ENCODE results near the gene POP7.
"Not testable (repeated sequence)": the region's sequence is repeated elsewhere in the genome, so short reads cannot be mapped to it uniquely, and the experiment has no call there.

The POP7 gene
- 8.4 to 17.7 reads per million in 2 donors for total RNA-seq

GRCh38 chr7:100705753-100706671 lies at the start of gene POP7:
TSS of gene POP7 (plus strand) at chr7:100706121. CDS start at chr7:100706831, 710 bp downstream.
- DNase-seq, result peak; percentile 99

DNA sequence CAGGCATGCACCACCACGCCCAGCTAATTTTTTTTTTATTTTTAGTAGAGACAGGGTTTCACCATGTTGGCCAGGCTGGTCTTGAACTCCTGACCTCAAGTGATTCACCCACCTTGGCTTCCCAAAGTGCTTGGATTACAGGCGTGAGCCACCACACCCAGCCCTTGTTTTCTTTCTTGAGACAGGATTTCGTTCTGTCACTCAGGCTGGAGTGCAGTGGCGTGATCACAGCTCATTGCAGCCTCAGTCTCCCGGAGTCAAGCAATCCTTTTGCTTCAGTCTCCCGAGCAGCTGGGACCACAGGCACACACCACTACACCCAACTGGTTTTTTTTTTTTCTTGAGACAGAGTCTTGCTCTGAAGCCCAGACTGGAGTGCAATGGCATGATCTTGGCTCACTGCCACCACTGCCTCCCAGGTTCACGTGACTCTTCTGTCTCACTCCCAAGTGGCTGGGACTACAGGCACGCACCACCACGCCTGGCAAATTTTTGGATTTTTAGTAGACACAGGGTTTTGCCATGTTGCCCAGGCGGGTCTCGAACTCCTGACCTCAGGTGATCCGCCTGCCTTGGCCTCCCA lies 43.6 kb upstream of the POP7 start:
- not testable (repeated sequence) for DNase-seq

- DNase-seq, result no peak
These were observed 40.7 kb upstream of the POP7 start for GRCh38 chr7:100665168-100665726.

DNA sequence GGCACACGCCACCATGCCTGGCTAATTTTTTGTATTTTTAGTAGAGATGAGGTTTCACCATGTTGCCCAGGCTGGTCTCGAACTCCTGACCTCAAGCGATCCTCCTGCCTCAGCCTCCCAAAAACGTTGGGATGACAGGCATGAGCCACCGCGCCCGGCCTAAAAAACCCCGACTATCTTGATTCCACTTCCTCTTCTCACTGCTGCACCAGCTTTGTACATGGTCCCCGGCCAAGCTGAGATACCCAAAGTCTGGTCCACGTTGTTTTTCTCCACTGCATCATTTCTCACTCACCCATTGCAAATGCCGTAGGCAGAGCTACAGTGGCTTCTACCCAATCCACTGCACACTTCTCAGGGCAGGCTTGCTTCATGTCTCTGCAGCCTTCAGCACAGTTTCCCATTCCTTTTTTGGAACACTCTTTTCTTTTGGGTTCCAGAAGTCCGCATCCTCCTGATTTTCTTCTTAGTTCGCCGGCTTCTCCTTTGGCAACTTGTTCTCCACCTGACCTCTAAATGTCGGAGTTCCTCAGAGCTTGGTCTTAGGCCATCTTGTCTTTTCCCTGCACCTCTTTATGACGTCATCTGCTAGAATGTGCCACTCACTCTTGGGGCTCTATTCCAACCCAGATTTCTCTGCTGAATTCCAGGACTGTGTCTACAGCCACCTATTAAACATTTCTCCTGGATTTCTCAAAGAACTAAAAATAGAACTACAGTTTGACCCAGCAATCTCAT lies 38.4 kb upstream of the POP7 start:
- no peak for DNase-seq

DNA sequence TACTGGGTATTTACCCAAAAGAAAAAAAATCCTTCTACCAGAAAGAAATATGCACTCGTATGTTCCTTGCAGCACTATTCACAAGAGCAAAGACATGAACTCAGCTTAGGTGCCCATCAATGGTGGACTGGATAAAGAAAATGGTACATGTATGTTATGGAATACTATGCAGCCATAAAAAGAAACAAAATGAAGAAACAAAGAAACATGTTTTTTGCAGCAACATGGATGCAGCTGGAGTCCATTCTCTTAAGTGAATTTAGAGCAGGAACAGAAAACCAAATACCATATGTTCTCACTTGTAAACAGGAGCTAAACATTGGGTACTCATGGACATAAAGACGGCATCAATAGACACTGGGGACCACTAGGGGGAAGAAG lies 37.9 kb upstream of the POP7 start:
- no peak for DNase-seq

DNA sequence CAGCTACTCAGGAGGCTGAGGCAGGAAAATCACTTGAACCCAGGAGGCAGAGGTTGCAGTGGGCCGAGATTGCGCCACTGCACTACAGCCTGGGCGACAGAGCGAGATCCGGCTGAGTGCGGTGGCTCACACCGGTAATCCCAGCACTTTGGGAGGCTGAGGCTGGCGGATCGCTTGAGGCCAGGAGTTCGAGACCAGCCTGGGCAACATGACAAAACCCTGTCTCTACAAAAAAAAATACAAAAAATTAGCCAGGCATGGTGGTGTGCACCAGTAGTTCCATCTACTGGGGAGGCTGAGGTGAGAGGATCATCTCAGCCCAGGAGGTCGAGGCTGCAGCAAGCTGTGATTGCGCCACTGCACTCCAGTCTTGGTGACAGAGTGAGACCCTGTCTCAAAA lies 36.8 kb upstream of the POP7 start:
- DNase-seq, result not testable (repeated sequence)

- no peak for DNase-seq
These were observed 35.8 kb upstream of the POP7 start for GRCh38 chr7:100670074-100670473.

GRCh38 chr7:100671353-100672327 lies 34.3 kb upstream of the POP7 start:
- no peak for DNase-seq

DNA sequence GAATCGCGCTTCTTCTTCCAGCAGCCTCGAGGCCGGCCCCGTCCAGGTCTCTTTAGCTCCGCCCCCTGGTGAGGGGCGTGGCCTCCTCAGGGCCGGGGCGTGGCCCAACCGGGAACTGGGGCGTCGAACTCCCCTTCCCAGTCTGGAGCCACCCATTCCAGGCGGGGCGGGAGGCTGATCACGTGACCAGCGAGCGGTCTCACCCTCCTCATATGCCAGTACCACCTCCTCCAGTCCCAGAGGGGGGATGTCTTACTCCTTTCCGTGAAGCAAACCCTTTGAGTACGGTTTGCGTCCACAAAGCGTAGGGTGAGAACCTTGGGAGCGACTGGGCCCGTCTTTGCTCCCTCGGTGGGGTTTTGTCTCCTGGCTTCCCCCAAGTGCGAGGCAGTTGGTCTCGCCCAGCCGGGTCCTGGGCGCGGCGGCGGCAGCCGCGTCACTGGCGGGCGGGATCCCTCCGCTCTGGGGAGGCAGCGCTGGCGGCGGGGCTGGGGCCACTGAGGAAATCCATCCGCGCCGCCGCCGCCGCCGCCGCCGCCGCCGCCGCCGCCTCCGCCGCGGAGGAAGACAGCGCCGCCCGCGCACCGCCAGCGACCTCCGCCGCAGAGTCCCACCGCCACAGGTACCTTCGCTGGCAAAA lies 32.5 kb upstream of the POP7 start, which contains the start of gene GNB2:
GNB2 (plus strand) TSS at position 439 of the 640 bp plus-strand sequence. CDS start 2,526 bp downstream, outside the sequence.
- DNase-seq, result peak; percentile 97

DNA sequence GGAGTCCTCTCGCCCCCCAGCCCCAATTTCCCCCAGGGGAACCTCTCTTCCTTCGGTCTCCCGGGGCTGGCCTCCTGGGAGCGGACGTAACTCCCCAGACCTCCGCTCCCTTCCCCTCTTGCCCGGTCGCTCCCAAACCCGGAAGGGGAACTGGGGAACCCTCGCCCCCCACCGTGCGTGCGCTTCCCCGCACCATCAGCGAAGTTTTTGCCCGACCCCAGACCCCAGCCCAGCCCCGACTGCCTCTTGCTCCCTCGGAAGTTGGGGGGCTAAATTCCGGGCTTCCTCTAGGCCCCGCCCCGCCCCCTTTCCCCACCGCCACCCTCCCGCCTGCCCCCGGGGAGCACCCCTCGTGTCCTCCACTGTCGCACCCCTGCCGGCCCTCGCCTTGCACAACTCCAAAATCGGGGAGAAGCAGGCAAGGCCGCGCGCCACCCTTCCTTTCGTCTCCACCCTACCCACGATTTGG lies 31.9 kb upstream of the POP7 start:
- peak; percentile 30 for DNase-seq

- DNase-seq, result no peak
These were observed 31.4 kb upstream of the POP7 start for GRCh38 chr7:100674411-100675104.

DNA sequence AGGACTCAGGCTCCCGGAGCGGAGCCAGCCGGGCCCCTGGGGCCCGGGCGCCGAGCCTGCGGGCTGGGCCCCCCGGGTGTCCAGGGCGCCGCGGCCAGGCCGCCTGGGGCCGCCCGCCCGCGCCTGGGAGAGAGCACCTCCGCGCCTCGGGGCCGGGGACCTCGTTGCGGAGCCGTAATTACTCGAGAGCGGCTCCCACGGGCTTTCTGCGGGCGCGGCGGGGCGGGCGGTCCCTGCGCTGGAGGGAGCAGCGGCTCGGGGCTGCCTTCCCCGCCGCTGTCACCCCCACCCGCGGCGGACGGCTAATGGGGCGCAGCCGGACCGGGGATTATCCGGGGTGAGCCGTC lies 30.8 kb upstream of the POP7 start:
- peak; percentile 45 for DNase-seq

DNA sequence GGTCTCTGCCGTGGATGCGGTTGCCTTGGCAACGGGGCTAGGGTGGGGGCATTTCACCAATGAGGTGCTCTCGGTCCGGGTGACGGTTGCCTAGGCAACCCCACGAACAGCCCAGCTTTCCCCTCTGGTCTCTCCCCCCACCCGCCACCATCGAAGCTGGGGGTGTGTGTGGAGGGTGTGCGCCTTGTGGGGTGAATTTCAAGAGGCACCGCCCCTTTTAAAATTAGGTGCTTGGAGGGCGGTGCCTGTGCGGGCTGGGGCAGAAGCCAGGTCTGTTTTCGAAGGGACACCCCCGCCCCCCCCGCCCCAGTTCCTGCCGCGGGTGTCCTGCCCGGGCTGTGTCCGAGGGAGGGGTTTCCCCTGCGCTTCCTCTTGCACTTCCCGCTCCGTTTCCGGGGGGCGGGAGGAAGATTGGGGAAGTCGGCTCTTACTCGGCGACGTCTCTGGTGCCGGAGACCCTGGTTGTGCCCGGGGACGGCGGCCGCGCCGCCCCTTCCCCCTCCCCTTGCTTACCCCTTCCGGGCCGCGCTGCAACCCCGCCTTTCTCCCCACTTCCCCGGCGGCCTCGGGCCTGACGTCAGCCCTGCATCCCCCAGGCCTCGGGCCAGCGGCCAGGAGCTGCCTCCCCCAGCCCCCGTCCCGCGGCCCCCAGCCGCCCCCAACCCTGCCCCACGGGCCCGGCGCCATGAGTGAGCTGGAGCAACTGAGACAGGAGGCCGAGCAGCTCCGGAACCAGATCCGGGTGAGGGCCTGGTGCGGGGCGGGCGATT lies 30.2 kb upstream of the POP7 start:
- DNase-seq, result peak; percentile 89

DNA sequence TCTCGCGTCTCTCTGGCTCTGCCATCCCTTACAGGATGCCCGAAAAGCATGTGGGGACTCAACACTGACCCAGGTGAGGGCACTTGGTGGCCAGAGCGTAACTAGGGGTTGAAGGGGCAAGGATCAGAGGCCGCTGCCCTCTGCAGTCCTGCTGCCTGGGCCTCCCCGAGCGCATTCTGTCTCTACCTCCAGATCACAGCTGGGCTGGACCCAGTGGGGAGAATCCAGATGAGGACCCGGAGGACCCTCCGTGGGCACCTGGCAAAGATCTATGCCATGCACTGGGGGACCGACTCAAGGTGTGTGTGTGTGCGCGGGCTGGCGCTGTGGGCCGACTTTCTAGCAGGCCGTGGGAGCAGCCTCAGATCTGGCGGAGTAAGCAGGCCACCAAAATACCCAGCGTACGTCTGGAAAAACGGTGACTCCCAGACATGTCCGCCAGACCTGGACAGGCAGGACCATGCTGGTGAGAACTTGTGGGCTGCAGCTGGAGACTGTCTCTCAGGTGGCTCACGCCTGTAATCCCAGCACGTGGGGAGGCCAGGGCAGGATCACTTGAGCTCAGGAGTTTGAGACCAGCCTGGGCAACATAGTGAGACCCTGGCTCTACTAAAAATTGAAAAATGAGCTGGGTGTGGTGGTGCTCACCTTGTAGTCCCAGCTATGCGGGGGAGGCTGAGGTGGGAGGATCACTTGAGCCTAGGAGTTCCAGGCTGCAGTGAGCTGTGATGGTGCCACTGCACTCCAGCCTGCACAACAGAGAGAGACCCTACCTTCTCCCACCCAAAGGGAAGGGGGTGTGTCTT lies 29.2 kb upstream of the POP7 start:
- DNase-seq, result no peak

DNA sequence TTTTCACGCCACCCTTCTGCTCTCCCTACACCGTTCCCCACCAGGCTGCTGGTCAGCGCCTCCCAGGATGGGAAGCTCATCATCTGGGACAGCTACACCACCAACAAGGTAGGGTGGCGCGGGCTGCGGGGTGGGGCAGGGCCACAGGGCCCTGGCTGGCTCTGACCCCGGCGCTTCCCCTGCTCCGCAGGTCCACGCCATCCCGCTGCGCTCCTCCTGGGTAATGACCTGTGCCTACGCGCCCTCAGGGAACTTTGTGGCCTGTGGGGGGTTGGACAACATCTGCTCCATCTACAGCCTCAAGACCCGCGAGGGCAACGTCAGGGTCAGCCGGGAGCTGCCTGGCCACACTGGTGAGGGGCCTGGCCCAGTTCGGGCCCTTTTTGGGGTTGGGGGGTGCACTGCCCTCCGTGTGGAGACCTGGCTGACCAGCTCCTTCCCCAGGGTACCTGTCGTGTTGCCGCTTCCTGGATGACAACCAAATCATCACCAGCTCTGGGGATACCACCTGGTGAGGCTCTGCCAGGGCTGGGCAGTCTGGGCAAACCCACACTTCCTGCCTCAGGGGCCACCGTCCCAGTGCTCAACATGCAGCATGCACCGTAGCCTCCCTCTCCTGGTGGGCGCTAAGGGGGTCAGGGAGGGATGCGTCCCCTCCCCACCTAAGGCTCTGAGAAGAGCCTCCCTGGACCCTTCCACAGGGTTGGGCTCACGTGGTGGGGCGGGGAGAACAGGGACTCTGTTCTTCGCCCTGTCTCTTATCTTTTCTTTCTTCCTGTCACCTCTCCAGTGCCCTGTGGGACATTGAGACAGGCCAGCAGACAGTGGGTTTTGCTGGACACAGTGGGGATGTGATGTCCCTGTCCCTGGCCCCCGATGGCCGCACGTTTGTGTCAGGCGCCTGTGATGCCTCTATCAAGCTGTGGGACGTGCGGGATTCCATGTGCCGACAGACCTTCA lies 28.3 kb upstream of the POP7 start:
- DNase-seq, result no peak

DNA sequence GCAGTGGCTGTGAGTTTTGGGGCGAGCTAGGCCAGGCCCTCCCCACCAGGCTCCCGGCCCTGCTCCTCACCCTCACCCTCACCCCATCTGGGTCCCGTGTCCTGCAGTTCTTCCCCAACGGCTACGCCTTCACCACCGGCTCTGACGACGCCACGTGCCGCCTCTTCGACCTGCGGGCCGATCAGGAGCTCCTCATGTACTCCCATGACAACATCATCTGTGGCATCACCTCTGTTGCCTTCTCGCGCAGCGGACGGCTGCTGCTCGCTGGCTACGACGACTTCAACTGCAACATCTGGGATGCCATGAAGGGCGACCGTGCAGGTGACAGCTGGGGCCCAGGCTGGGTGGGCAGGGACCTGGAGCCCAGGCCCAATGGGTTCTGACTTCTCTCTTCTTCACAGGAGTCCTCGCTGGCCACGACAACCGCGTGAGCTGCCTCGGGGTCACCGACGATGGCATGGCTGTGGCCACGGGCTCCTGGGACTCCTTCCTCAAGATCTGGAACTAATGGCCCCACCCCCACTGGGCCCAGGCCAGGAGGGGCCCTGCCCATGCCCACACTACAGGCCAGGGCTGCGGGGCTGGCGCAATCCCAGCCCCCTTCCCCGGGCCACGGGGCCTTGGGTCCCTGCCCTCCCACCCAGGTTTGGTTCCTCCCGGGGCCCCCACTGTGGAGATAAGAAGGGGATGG lies 27.5 kb upstream of the POP7 start:
- DNase-seq, result no peak
